Mesenteric fat pad (tissue), 1 donor: ENCODE results near the gene STARD7. TPM values are rescaled to one million over a fixed set of nuclear protein-coding genes. Genes with fewer than 3 reads are reported as not detected.

Experiments used
- DNase-seq: peaks from one replicate; pipeline ENCODE4 v3.0.0-alpha.2; 2020; ENCODE audit warnings: low spot score
- total RNA-seq: library from RNA; stranded (reverse); fragmentation: NEBNext Ultra II Directional; extraction: Animal tissue kit (Norgen Biotek cat#: 25700); gene quantifications from one replicate; pipeline ENCODE4 v1.2.1, GENCODE V29; 2021
- donor health status: DM: yes; HTN: yes; CAD: no.

The STARD7 gene
- total RNA-seq, 1 donor from 2014 or later, result 107 TPM

DNA sequence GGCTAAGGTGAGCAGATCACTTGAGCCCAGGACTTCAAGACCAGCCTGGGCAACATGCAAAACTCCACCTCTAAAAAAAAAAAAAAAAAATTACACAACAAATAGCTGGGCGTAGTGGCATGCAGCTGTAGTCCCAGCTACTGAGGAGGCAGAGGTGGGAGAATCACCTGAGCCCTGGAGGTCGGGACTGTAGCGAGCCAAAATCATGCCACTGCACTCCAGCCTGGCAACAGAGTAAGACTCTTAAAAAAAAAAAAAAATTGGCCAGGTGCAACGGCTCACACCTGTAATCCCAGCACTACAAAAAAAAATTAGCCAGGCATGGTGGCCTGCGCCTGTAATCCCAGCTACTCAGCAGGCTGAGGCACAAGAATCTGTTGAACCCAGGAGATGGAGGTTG is 7.3 kb downstream of the STARD7 start:
- no peak for DNase-seq

- DNase-seq, result no peak
These were observed 9.7 kb downstream of the STARD7 start for GRCh38 chr2:96198921-96199320.

DNA sequence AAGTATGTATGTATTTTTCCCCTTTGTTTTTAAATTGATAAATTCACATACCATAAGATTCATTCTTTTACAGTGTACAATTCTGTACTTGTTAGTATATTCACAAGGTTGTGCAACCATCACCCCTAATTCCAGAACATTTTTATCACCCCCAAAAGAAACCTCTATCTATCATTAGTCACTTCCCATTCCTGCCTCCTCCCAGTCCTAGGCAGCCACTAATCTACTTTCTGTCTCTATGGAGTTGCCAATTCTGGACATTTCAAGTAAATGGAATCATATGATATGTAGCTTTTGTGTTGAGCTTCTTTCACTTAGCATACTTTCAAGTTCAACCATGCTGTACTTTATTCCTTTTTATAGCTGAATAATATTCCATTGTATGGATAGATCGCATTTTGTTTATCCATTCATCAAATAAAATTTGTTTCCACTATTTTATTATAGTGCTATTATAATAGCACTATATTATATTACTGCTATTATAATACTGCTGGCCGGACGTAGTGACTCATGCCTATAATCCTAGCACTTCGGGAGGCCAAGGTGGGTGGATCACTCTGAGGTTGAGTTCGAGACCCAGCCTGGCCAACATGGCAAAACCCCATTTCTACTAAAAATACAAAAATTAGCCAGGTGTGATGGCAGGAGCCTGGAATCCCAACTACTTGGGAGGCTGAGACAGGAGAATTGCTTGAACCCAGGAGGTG is 10.9 kb downstream of the STARD7 start:
- no peak for DNase-seq

DNA sequence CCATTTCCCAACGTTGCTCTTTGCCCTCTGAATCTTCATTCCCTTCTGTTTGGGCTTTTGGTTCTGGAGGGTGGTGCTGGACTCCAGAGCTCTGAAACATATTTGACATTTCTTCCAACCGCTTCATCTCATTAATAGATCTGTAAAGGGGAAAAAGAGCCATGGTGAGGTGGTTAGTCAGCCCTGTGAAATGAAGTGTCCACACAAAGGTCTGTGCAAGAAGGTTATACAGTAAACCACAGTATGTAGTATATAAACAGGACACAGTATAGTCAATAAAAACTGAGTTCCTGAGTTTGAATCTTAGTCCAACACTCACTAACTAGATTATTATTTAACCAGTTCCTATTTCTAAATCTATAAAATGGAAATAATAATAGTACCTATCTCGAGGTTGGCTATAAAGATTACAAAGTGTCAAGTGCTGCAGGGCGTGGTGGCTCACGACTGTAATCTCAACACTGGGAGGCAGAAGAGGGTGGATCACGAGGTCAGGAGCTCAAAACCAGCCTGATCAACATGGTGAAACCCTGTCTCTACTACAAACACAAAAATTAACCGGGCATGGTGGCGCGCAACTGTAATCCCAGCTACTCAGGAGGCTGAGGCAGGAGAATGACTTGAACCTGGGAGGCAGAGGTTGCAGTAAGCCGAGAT is 13.1 kb downstream of the STARD7 start:
- no peak for DNase-seq

DNA sequence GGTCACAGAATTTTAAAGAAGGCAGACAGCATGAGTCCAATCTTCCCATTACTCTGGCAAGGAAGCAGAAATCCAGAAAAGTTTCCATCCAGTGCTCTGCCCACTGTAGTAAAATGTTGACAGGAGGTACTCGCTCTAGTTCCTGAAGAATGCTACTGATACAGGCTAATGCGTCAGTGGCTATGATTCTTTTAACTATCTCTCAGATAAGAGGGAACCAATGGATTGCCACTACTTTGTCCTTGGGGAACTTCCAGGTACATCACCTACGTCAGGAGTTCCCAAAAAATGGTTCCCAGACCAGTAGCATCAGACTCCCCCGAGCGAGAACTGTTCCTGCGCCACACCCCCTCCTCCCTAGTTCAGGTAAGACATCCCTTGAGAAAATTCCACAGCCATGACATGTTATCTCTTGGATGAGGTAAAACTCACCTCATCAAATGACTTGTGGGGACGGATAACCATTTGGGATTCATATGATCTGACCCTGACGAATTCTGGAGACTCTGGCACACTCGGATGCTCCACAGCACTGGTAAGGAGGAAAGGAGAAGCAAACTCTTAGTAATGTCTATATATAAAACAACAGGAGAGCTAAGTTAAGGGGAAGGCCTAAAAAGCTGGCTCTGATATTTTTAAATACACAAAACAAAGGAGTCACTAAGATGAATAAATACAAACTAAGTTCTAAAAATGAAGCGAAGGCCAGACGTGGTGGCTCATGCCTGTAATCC is 16.5 kb downstream of the STARD7 start:
- DNase-seq, result no peak

GRCh38 chr2:96188821-96189526 is 19.7 kb downstream of the STARD7 start:
- DNase-seq, result no peak

DNA sequence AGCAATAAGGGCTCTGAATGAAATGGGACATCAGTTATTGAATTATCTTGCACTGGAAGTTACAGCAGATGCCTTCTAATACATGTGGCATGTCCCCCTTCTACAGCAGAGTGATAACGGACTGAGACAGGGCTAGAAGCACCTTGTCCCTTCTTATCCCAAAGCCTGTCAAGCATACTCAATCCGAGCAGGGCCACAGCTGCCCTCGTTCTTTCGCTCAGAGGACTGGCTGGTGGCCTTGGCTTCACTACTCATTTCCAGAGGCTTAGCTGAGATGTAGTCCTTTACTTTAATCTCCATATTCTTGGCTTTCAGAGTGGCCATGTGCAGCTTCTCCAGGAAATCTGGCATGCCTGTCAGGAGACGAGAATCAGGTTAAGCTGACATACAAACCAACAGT is 22.1 kb downstream of the STARD7 start:
- no peak for DNase-seq

DNA sequence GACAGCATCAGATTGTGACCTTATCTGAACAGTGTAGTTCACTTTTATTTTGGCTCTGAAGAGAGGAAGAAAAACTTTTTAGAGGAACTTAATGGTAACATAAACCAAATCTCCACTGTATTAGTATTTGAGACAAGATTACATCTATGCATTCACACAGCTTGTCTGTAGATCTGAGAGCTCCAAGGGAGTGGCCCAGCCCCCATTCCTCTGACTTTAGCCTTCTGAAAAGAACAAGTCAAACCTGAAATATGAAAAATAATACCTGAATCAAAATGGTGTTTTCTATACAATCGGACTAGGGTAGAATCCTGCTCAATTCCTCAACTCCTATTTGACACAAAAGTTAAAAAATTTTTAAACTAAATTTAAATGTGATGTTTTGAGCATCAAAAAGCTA is 23.1 kb downstream of the STARD7 start:
- DNase-seq, result no peak

DNA sequence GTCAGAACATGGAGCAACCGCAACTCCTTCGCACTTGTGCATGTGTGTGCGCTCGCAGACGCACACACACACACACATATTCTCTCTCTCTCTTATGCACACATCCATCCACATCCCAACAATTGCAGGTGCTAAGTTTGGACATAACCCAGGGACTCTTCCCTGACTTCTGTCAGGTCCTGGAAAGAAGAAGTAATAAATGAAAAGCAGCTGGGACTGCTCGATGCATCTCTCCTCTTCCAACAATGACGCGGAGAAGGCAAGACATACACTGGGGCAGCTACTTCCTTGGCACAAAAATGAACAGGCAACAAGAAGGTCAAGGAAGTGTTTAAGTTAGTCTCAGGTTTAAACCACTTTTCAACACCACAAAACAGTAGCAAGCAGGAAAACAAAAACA is 23.6 kb downstream of the STARD7 start:
- DNase-seq, result no peak

- DNase-seq, result no peak
These were observed 24.4 kb downstream of the STARD7 start for GRCh38 chr2:96184188-96184587.

DNA sequence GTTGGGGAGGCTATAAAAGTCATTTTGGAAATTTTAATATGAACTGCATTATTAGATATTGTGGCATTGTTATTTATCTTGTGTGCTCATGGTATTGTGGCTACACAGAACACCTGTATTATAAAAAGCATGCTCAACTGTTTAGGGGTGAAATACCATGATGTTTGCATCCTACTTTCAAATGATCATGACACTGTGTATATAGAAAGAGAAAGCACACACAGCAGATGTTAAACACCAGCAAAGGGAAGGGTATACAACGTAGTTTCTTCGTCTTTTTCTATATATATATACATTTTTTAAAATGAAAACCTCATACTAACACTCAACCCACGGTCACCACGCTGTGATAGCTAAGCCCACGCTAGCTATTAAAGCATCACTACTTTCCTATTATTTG is 27.1 kb downstream of the STARD7 start:
- no peak for DNase-seq

DNA sequence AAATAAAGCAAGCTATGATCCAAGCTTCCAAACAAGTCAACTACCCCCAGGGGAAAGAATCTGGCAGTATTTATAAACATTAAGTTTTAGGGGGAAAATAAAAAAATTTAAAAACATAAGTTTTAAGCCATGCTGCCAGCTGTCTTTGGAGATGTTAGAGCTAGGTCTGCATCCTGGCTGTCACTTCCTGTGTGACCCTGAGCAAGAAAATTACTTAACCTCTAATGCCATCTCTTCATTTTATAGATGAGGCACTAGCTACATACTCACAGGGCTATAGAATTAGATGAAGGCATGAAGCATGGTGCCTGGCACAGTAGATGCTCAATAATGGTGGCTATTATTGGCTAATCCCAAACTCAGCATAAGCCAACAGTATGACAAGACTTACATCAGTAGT is 28.1 kb downstream of the STARD7 start:
- DNase-seq, result no peak

DNA sequence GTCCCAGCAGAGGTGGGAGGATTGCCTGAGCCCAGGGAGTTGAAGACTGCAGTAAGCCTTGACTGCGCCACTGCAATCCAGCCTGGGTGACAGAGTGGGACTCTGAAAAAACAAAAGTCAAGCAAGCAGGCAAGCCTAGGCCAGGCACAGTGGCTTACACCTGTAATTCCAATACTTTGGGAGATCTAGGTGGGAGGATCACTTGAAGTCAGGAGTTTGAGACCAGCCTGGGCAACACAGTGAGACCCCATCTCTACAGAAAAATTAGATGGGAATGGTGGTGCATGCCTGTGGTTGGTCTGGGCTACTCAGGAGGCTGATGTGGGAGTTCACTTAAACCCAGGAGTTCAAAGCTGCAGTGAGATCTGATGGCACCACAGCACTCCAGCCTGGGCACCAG is 28.6 kb downstream of the STARD7 start:
- no peak for DNase-seq

- no peak for DNase-seq
These were observed 32.0 kb downstream of the STARD7 start for GRCh38 chr2:96176661-96177060.

DNA sequence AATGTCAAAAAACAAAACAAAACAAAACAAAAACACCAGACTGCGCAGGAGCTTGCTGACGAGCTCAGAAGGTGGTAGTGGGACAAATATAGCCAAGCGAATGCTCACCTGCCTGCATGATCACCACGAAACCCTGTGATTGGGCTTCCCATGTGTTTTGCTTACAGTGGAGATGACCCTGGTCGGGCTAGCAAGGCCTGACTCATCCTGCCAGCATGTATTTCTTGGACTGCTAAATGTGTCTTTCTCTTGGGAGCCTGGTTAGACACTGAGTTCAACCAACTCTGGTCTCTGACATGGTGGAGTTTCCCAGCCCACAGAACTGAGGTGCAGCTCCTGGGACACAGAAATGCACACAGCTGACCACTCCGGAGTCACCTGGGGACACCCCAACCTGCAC is 32.7 kb downstream of the STARD7 start:
- no peak for DNase-seq

- no peak for DNase-seq
These were observed 34.1 kb downstream of the STARD7 start for GRCh38 chr2:96174251-96175144.

- DNase-seq, result no peak
These were observed 36.8 kb downstream of the STARD7 start for GRCh38 chr2:96171831-96172230.

- DNase-seq, result no peak
These were observed 38.0 kb downstream of the STARD7 start for GRCh38 chr2:96170626-96171025.

DNA sequence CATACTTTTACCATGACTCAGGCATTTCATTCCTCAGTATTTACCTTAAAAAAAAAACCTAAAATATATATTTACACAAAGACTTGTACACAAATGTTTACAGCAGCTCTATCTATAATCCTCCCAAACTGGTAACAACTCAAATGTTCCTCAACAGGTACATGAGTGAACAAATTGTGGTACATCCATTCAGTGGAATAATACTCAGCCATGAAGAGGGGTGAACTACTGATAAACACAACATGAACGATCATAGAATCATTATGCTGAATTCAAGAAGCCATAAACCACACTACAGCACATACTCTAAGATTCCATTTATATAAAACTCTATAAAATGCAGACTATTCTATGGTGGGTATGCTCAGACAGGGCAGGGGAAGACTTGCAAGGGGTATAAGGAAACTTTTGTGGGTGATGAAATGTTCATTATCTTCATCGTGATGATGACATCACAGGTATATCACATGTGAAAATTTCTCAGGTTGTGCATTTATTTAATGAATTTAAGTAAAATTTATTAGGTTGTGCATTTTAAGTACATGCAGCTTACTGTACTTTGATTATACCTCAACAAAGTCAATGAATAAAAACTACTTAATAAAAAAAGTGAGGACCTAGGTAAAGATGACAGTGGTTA is 38.6 kb downstream of the STARD7 start:
- no peak for DNase-seq

DNA sequence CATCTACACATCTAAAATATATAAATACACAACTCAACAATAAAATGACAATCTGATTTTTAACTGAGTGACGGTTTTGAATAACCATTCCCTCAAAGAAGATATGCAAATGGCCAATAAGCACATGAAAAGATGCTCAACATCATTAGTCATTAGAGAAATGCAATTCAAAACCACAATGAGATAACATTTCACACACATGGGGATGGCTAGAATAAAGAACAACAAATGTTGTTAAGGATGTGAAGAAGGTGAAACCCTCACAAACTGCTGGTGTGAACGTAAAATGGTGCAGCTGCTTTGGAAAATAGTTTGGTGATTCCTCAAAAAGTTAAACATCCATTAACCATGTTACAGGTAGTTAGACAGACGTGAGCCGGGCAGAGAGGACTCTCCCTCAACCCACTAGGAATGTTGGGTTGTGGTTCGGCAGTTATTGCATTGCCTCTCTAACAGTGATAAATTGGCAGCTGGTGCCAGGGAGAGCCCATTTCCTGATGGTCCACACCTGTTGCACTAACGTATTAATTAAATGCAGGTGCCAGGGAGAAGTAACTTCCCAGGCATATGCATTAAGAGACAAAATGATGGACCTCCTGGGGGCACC is 41.1 kb downstream of the STARD7 start:
- no peak for DNase-seq
